Measurements from ENCODE around the gene SIX5.
"Not testable (repeated sequence)": the region's sequence is repeated elsewhere in the genome, so short reads cannot be mapped to it uniquely, and the experiment has no call there.

SIX5 gene

DNA sequence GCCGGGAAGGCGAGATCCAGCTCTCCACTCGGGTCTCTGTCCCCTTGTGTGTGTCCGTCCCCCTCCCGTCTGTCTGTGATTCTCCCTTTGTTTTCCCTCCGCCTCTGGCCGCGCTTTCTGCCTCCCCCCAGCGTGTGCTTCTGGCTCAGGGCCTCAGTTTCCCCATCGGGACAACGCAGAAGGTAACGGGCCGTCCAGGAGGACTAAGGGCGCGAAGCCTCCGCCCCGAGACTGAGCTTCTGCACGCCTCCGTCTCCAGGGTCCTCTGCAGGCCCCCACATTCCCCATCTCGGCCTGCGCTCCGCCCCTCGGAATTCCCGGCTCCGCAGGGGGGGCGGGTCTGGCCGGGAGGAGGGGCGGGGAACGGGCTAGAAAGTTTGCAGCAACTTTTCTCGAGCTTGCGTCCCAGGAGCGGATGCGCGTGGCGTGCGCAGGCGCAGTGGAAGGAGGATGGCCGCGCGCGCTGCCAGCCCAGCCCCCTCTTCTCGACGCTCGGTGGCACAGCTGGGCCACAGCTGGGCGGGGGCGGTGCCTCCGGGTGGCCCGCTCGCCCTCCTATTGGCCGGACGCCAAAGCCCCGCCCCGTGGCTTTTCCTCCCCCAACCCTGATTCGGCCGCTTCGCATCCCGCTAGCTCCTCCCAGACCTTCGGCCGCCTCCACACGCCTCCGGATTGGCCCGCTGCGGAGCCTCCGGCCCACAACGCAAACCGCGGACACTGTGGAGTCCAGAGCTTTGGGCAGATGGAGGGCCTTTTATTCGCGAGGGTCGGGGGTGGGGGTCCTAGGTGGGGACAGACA lies at the start of gene SIX5:
Gene SIX5, minus strand, starts transcription at position 269 of the 799 bp plus-strand sequence. CDS start 408 bp downstream, outside the sequence.
- DNase-seq (ENCODE audit: low read depth, low spot score), result peak; percentile 84

DNA sequence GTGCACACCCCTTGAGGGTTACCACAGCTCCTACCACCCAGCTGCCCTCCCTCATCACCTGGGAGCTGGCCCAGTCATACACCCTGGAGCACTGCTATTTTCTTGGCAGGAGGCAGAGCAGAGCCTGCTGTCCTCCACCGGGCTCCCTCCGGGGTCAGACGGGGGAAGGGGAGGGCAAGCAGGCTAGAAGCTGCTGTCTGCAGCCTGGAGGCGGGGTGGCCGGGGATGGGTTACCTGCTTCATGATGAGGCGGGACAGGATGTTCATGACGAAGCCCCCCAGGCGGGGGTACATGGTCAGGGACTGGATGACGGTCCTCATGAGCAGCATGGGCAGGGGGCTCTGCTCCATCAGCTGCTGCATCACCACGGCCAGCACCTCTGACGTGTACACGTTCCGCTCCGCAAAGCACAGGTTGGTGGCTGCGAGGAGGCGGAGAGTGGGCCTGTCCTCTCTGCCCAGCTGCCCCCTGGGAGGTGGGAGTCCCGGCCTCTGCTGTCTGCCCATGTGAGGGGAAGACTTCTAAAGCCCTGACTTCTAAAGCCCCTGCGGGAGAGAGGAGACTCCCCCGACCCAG lies 48.8 kb upstream of the SIX5 start:
- DNase-seq (ENCODE audit: low read depth, low spot score), result no peak

DNA sequence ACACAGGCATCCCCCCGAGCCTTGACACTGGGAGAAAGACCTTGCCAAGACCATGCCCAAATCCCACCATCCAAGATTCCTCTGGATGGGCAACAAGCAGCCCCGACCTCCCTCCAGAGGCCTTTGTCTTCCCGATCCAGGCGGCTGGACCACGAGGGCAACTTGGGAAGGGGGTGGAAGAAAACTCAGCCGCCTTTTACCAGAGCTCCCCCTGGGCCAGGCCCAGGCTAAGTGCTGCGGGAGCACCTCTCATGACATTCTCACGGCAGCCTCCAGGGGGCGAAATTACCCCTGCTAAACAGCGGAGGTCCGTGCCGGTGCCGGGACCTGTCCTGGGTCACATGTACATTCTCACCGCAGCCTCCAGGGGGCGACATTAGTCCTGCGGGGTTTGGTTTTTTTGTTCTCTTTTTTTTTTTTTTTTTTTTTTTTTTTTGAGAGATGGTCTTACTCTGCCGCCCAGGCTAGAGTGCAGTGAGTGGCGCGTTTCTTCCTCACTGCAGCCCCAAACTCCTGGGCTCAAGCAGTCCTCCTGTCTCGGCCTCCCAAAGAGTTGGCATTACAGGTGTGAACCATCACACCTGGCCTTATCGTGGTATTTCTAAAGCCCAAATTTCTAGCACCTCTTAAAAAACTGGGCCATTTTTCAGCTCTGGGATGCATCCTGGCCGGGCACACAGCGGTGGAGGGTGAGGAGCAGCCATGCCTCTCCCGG lies 48.1 kb upstream of the SIX5 start:
- DNase-seq (ENCODE audit: low read depth, low spot score), result peak; percentile 93

DNA sequence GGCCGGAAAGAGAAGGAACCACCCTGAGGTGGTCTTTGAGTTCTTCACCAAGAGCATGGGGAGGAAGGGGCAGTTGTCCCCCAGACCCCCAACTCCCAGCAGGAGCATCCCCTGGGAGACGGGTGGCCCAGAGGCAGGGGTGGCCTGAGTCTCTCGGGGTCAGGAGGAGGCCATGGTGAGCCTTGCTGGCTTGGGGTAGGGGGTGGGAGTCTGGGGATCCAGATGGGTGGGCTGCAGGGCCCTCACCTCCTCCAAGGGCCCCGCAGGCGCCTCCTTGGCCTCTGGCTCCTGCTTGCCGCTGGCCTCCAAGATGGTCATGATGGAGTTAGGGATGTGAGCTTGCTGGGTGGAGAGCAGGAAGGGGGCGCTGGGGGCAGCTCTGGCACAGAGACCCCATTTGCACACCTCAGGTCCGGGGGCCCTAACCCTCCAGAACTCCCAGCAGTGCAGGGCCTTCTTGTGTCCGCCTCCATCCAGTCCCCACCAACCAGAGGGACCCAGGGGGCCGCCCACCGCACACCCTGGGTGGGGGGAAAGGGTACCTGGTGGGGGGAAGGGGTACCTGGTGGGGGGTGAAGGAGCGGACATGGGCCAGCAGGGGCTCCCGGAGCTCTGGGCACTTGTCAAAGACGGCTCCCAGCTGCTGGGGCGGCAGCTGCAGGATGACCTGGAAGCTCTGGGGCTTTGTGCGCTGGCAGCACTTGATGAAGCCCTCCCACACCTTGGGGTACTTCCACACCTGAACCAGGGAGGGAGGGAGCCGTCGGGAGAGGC lies 47.4 kb upstream of the SIX5 start:
- DNase-seq (ENCODE audit: low read depth, low spot score), result no peak

DNA sequence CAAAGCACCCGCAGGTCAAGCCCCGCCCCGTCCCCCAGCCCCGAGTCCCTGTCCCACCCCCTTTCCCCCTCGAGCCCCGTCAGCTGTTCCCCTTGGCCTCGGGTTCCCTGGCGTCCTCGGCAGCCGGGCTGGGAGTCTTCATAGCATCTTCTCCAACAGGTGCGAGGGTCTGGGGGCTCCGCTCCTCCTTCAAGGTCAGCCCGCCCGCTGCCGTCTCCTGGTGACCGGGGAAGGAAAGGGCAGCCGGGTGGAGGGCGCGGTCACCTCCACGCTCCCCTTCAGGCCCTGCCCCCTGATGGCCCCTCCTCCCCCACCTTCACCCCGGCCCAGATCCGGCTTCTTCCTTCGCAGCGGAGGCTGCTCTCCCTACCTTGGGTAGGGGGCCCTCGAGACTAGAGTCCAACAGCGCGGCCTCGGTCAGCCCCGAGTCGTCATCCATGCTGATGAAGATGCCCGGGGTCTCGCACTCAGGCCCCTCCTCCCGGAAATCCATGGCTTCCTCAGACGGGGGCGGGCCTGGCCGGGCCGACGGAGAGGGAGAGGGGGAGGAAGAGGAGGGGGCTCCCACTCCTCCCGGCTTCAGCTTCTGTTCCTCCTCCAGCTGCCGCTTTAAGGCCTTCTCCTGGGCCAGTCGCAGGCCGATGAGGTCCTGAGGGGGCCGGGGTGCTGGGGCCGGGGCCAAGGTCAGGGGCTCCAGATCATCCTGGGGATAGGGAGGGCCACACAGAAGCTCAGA lies 46.6 kb upstream of the SIX5 start:
- DNase-seq (ENCODE audit: low read depth, low spot score), result no peak

DNA sequence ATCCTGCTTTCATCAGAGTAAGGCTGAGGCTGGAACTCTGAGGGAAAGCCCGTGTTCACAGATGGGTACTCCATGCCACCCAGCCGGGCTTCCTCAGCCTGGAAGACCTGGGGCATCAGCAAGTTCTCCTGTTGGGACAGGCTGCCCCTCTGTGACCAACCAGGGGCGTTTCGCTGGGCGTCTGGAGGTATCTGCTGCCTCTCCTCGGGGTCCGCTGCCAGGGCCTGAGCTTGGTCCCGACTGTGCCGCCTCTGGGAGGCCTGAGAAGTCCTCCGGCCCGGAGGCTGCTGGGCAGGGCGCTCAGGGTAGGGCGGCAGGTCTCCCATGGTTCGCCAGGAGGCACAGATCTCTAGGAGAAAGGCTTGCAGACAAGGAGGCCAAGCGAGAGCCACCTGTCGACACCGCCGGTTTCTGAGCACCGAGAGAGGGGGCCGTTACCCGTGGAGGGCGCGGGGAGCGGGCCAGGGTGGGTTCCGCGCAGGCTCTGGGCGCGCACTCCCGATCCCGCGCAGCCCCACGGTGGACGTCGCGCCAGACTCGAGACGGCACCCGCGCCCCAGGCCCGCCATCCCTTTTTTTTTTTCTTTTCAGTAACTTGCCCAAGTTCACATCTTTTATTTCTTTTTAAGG lies 45.9 kb upstream of the SIX5 start, which contains the start of gene RSPH6A:
Gene RSPH6A, minus strand, starts transcription at position 458 of the 630 bp plus-strand sequence. Its CDS starts 132 bp downstream, at position 326.
- no peak for DNase-seq (ENCODE audit: low read depth, low spot score)

DNA sequence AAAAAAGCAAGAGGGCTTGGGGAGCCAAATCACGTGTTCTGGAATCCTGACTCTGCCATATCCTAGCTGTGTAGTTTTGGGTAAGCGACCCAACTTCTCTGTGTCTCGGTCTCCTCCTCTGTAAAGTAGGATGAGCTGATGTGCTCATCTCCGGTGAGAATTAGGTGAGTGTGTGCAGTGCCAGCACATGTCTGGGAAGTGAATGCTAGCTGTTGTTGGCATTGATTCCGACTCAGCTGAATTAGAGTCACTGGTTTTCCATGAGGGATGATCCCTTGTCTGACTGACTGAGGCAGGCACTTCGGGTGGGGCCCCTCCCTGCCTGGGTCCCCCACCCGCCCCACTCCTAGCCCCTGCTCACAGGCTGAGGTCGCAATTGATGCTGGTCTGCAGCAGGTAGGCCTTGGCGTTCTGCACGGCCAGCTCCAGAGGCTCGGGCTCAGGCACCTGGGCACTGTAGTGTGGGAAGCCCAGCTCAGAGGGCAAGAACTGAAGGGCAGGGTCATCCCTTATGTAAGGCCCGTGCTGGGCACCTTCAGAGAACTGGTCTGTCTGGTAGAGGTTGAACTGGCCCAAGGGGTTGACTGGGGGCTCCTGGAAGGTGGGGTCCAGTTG lies 45.2 kb upstream of the SIX5 start:
- no peak for DNase-seq (ENCODE audit: low read depth, low spot score)

DNA sequence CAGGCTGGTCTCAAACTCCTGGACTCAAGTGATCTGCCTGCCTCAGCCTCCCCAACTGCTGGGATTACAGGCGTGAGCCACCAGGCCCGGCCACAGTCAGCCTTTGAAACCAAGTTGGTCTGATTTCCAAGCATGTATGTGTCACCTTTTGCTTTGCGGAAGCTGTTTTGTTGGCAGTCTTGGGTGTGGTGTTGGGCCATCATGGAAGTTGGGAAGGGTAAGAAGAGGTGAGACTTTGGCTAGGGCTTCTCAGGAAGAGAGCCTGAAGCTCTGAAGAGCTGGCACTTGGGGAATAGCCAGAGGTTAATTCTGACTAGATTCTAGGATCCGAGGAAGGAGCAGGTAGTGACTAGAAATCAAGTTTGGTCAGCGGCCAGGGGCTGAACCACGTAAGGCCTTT lies 43.2 kb upstream of the SIX5 start:
- no peak for DNase-seq (ENCODE audit: low read depth, low spot score)

DNA sequence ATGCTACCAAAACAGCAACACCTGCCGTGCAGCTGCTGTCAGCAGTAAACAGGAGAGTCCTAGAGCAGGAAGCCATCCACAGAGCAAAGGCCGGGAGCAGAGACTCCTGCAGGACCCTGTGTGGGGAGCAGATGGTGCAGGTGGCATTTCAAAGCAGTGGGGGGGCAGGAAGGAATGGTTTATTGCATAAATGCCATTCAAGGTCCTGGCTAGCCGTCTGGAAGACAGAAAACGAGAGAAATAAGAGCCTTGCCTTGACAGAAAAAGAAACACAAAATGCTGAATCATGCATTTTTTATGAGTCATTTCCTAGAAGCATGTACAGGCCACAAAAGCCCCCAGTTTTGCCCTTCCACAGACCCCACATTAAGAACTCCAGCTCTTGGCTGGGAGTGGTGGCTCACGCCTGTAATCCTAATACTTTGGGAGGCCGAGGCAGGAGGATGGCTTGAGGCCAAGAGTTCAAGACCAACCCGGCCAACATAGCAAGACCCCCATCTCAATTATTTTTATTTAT lies 40.6 kb upstream of the SIX5 start:
- DNase-seq (ENCODE audit: low read depth, low spot score), result no peak

DNA sequence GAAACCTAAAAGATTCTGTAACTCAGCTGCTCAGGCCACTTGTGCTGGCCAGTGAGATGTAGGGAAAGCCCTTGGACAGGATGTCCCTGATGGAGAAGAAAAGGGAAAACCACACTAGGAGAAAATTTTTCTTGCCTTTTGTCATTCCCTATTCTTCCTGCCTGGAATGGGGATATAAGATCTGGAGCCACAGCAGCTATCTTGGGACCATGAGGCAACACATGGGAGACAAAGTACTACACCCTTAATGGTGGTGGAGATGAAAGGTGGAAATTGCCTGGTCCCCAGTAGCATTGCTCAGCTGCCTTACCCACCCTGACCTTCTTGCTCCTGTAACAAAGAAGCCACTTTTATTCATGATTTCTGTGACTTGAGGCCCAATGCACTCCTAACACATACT lies 36.7 kb upstream of the SIX5 start:
- no peak for DNase-seq (ENCODE audit: low read depth, low spot score)

DNA sequence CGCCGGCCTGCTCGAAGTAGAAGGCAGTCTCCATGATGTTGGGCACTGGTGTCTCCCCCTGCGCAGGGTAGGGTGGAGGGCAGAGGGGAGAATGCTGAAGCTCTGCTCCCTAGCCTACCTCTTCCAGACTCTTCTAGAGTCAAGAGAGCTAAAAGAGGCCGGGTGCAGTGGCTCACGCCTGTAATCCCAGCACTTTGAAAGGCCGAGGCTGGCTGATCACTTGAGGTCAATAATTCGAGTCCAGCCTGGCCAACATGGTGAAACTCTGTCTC lies 35.8 kb upstream of the SIX5 start:
- no peak for DNase-seq (ENCODE audit: low read depth, low spot score)

DNA sequence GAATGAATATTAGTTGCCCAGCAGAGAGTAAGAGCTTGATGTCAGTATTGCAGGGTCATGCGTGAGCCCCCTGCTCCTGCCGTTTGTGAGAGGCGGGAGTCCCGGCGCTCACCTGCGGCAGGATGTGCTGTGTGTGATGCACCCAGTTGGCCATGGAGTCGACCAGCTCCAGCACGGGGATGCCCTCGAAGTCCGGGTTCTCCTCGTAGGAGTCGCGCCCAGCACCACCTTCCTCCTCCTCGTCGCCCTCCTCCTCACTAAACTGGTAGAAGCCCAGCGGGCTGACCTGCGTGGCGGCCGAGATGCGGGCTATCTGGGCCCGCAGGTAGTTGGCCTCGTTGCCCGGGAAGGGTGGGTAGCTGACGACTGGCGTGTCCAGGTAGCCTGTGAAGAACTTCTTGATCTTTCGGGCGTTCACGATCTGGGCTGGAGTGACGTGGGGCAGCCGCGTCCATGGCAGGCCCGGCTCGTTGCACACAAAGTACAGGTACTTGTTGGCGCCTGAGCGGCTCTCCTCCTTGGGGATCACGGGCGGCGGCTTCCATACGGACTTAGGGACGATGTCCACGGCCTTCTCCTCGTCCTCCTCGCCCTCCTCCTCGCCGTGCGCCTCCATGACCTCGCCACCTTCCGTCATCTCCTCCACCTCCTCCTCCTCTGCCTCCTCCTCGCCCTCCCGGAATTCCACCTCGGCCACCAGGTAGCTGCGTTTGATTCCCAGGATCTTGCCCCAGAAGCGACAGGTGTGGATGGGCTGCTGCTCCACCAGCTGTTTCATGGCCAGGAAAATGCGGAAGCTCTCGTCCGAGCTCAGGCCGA lies 35.3 kb upstream of the SIX5 start:
- DNase-seq (ENCODE audit: low read depth, low spot score), result no peak

DNA sequence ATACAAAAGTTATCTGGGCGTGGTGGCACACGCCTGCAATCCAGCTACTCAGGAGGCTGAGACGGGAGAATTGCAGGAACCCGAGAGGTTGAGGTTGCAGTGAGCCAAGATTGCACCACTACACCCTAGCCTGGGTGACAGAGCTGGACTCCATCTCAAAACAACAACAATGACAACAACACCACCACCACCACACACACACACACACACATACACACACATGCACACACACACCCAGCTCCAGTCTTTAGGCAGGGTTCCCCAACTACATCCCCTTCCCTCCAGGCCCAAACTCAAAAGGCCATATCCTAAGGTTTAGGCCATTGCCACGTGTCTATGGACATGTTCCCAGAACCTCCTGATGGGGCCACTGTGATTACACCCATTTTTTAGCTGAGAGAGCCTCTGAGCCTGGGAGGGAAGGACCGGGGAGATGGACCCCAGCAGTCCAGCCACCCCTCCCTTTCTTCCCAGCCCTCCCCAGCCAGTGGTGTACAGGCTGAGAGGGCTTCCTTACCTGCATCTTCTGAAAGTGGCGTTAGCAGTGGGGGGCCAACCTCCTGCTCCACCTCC lies 32.6 kb upstream of the SIX5 start:
- DNase-seq (ENCODE audit: low read depth, low spot score), result no peak

DNA sequence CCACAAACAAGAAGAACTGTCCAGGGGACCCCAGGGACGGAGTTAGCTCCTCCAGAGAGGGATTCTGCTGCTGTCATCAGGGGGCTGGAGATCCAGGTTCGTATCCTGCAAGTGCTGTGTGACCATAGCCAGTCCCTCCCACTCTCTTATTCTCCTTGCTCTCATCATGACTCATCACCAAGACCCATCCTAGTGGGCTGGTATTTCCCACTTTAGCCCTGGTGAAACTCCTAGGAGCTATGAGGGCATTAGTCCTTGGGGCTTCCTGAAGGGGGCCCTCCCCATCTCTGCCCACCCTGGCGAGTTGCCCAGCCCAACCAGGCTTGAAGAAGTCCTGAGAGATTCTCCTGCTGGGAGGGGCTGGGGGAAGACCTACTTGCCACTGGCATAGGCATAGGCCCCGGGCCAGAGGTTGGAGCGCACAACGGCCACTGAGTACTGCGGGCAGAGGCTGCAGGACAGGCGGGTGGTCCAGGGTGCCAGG lies 31.1 kb upstream of the SIX5 start:
- DNase-seq (ENCODE audit: low read depth, low spot score), result no peak

DNA sequence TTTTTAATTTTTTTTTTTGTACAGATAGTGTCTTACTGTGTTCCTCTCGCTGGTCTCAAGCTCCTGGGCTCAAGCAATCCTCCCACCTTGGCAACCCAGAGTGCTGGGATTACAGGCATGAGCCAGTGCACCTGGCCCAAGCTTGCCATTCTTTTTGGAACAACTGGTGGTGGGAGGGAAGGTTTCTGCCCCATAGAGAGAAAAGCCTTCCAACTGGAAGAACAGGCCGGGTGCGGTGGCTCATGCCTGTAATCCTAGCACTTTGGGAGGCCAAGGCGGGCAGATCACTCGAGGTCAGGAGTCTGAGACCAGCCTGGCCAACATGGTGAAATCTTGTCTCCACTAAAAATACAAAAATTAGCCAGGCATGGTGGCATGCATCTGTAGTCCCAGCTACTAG lies 30.5 kb upstream of the SIX5 start:
- not testable (repeated sequence) for DNase-seq (ENCODE audit: low read depth, low spot score)

DNA sequence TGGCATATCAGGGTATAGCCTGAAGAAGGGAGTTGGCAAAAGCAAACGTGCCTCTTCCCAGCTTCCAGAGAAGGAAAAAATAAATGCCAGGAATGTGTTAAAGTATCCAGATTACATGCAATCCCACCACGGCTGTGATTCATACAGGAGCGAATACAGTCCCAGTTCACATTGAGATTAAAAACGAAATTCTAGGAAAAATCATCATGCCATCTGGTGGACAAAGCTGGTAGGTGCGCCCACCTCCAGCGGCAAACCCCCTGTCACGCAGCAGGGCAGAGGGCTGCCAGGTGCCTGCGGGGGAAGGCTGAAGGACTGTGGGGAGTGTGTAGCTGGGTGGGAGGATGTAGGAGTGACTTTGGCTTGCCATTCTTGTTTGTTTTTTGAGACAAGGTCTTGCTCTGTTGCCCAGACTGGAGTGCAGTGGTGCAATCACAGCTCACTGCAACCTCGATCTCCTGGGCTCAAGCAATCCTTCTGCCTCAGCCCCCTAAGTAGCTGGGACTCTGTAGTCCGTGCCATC lies 30.0 kb upstream of the SIX5 start:
- no peak for DNase-seq (ENCODE audit: low read depth, low spot score)

DNA sequence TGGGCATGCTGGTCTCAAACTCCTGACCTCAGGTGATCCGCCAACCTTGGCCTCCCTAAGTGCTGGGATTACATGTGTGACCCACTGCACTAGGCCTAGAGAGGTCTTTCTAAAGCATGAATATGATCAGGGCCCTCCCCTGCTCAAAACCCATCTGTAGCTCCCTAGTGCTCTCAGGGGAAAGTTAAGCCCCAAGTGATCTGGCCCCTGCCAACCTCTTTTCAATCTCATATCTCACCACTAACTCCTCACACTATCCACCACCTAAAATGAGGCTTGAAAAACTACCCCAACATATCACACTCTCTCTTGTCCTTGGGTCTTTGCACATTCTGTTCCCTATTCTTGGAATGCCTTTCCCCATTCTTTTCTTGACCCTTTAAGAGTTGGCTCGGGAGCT lies 25.6 kb upstream of the SIX5 start:
- no peak for DNase-seq (ENCODE audit: low read depth, low spot score)

DNA sequence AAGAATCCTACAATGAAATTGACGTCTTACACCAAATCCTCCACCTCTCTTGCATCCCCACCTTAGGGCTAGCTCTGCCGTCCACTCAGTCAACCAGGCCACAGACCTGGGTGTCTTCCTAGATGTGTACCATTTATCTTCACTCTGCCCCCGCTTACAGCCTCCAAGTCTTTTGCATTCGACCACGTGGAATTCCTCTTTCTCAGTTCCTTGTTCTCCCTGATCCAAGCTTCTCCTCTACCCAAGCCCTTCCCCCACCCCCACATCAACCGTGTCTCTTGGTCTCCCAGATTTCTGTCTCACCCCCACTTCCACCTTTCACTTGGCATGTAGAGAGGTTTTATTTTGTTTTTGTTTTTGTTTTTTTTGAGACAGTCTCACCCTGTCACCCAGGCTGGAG lies 24.8 kb upstream of the SIX5 start:
- no peak for DNase-seq (ENCODE audit: low read depth, low spot score)

DNA sequence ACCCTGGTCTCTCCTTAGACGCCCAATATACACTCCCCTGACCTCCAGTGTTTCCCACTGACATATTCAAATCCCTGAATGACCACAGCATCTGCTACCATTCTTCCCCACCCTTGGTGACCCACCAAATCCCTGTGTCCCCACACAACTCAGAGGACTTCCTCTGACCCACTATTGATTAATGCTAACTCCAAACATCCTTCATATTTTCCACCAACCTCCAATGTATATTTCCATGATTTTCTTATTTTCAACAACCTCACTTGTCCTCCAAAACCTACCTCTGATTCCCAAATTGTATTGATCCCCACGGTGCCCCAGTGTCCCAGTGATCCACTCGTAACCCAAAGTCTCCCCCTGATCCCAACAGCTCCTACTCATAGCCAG lies 24.1 kb upstream of the SIX5 start:
- no peak for DNase-seq (ENCODE audit: low read depth, low spot score)

All from activated CD4-positive, CD25-positive, alpha-beta regulatory T cell treated with anti-CD3 and anti-CD28 coated beads, Interleukin-2, amount 50 U/mL, for 16 hours (primary cell).